ENCODE measurements around the gene RITA1.
"Not testable (repeated sequence)": the region's sequence is repeated elsewhere in the genome, so short reads cannot be mapped to it uniquely, and the experiment has no call there.

Gene RITA1

GRCh38 chr12:113203852-113204760 lies 18.6 kb downstream of the RITA1 start:
- DNase-seq (ENCODE audit: low read depth), result no peak

GRCh38 chr12:113204804-113205203 lies 19.3 kb downstream of the RITA1 start:
- DNase-seq (ENCODE audit: low read depth), result no peak

GRCh38 chr12:113206802-113207201 lies 21.3 kb downstream of the RITA1 start:
- DNase-seq (ENCODE audit: low read depth), result not testable (repeated sequence)

GRCh38 chr12:113207613-113208040 lies 22.1 kb downstream of the RITA1 start:
- no peak for DNase-seq (ENCODE audit: low read depth)

GRCh38 chr12:113208041-113208934 lies 22.8 kb downstream of the RITA1 start:
- peak; percentile 47 for DNase-seq (ENCODE audit: low read depth)

- DNase-seq (ENCODE audit: low read depth), result no peak
Measured at GRCh38 chr12:113211160-113211559, 25.6 kb downstream of the RITA1 start.

GRCh38 chr12:113214895-113215400 lies 29.4 kb downstream of the RITA1 start:
- DNase-seq (ENCODE audit: low read depth), result no peak

GRCh38 chr12:113216027-113216426 lies 30.5 kb downstream of the RITA1 start:
- DNase-seq (ENCODE audit: low read depth), result no peak

- DNase-seq (ENCODE audit: low read depth), result no peak
Measured at GRCh38 chr12:113220593-113221180, 35.2 kb downstream of the RITA1 start.

- peak; percentile 98 for DNase-seq (ENCODE audit: low read depth)
Measured at GRCh38 chr12:113221181-113221996, 35.9 kb downstream of the RITA1 start, which contains the start of gene TPCN1. Gene TPCN1 (plus strand): TSS chr12:113221464. CDS start chr12:113226853, 5,389 bp downstream.

- DNase-seq (ENCODE audit: low read depth), result no peak
Measured at GRCh38 chr12:113221997-113222729, 36.6 kb downstream of the RITA1 start.

- DNase-seq (ENCODE audit: low read depth), result no peak
Measured at GRCh38 chr12:113222730-113223531, 37.4 kb downstream of the RITA1 start.

- no peak for DNase-seq (ENCODE audit: low read depth)
Measured at GRCh38 chr12:113224955-113225354, 39.4 kb downstream of the RITA1 start.

- DNase-seq (ENCODE audit: low read depth), result no peak
Measured at GRCh38 chr12:113226696-113227568, 41.4 kb downstream of the RITA1 start.

- DNase-seq (ENCODE audit: low read depth), result no peak
Measured at GRCh38 chr12:113227686-113228391, 42.3 kb downstream of the RITA1 start.

GRCh38 chr12:113228394-113229028 lies 43.0 kb downstream of the RITA1 start:
- DNase-seq (ENCODE audit: low read depth), result no peak
